Left renal cortex interstitium (tissue), 4 donors: Measurements from ENCODE around the gene CLCC1. TPM values are rescaled to one million over a fixed set of nuclear protein-coding genes. Genes with fewer than 3 reads are reported as not detected.
"Not testable (repeated sequence)": the region's sequence is repeated elsewhere in the genome, so short reads cannot be mapped to it uniquely, and the experiment has no call there.

Source experiments
- DNase-seq, 4 donors: peaks; one replicate each; pipeline ENCODE4 v3.0.0-alpha.2; 2013; ENCODE audit warnings: low read depth in 4 of 4, low spot score in 2 of 4, missing footprints in 1 of 4
- polyA plus RNA-seq, 4 donors: library from polyadenylated mRNA; unstranded; fragments of 120-200 nt; gene quantifications; one replicate each; pipeline ENCODE4 v1.2.1, GENCODE V29; 2013; ENCODE audit not compliant: insufficient read length in 4 of 4

Gene CLCC1, protein sequence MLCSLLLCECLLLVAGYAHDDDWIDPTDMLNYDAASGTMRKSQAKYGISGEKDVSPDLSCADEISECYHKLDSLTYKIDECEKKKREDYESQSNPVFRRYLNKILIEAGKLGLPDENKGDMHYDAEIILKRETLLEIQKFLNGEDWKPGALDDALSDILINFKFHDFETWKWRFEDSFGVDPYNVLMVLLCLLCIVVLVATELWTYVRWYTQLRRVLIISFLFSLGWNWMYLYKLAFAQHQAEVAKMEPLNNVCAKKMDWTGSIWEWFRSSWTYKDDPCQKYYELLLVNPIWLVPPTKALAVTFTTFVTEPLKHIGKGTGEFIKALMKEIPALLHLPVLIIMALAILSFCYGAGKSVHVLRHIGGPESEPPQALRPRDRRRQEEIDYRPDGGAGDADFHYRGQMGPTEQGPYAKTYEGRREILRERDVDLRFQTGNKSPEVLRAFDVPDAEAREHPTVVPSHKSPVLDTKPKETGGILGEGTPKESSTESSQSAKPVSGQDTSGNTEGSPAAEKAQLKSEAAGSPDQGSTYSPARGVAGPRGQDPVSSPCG
- 10 to 100 TPM; 33.3 to 42.1 (median 37.8) TPM for polyA plus RNA-seq

DNA sequence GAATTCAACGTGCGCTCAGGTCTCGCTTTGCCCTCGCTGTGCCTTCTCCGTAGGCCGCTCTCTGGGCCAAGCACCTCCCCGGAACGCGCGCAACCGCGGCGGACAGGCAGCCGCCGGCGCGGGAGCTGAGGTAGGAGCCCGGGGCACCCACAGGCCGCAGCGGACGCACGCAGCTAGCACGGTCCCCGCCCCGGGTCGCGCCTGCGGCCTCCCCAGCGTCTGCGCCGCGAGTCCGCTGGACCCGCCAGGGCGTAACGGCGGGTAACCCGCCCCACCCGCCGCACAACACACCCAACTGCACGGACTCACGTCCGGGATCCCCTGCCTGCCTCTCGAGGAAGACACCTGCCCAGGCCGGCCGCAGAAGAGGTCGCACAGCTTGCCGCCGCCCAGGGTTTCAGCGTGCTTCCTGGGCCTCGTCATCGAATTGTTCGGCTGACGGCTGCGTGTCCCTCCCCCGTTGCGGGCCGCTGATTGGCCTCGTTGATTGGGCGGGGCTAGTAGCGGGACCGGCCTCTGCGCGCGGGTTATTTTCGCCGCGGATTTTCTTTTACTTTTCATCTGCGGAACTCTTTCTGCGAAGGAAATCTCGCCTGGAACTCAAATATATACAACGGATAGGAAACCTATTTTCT lies at the start of gene CLCC1:
CLCC1 (minus strand) TSS at position 433 of the 635 bp plus-strand sequence. CDS start 13,047 bp downstream, outside the sequence.
- peak; percentile 76 to 89 (median 84) for DNase-seq

DNA sequence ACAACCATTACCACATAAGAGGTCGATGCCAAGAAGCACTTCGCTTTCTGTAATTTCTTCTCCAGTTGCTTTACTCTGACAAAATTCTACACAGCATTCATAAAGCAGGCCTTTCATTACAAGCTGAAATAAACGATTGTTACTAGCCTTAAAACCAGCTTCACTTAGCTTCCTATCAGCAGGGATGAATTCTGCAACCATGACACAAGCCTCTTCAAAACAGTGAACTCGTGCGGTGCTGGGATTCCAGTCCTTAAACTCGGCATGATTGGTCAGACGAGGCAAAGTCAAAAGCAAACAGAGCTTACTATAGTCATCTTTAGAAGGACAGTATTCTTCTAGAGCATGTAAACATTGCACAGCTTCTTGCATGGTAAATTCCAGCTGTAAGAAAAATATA lies 48.1 kb upstream of the CLCC1 start:
- no peak for DNase-seq

DNA sequence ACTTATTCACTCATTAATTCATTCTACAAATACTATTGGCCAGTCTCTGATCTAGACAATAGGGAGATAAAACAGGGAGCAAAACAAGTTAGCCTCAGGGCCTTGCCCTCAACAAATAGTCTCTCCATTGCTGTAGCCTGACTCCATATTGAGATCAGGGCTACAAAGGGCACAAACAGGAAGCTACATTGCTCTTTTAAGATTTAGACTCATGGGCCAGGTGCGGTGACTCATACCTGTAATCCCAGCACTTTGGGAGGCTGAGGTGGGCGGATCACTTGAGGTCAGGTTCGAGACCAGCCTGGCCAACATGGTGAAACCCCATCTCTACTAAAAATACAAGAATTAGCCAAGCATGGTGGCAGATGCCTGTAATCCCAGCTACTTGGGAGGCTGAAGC lies 33.3 kb upstream of the CLCC1 start:
- not testable (repeated sequence) for DNase-seq

DNA sequence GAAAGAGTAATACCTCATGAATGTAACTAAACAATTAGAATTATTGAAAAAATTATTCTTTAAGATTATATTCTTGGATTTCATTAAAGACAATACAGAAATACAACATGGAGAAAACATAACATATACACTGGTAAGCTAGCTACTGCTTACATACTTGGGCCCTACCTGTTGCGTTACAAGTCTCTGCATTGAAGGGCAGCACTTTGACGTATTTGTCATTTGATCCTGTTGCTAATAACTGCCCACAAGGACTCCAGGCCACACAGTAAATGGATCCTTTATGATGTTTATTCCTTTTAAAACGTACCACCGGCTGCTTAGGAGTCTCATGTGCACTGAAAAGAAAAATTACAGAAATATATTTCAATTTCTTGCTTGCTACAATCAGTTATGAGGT lies 19.8 kb upstream of the CLCC1 start:
- no peak for DNase-seq

DNA sequence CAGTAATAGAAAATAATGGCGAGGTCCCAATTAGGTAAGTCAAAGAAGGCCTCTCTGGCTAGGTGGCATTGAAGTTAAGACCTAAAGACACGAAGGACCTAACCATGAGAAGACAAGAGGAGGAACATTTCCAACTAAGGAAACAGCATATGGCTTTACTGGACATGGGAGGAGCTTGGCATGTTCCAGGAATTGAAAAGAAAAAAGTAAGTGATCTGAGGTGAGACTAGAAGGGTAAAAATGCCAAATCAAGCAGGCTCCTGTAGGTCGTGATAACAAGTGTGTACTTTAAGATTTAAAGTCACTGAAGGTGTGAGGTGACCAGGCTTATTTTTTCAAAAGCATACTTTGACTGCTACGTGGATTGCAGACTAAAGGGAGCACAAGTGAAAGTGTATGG lies 13.4 kb upstream of the CLCC1 start:
- no peak for DNase-seq

DNA sequence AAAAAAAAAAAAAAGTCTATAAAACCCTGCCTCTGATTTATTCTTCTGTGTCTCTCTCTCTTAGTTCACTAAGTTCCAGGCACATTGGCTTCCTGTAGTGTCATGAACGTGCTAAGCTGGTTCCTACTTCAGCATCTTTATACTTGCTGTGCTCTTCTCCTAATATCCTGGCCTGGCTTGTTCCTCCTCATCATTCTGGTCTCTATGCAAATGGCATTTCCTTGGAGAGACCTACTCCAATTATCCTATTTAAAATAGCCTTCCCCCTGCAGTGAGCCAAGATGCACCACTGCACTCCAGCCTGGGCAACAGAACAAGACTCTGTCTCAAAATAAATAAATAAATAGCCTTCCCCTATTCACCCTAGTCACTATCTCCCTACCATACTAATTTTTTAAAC lies 9.7 kb upstream of the CLCC1 start:
- DNase-seq, result no peak

DNA sequence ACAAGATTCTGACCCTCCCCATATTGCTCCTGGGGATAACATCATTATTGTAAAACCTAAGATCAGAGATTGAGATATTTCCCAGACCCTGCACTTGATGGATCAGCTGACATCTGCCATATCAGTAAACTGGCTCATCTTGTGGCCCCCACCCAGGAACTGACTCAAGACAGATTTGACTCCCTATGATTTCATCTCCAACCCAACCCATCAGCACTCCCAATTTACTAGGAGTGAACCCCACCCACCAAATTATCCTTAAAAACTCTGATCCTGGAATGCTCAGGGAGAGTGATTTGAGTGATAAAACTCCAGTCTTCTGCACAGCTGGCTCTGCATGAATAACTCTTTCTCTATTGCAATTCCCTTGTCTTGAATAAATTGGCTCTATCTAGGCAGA lies 6.1 kb upstream of the CLCC1 start:
- DNase-seq, result no peak

DNA sequence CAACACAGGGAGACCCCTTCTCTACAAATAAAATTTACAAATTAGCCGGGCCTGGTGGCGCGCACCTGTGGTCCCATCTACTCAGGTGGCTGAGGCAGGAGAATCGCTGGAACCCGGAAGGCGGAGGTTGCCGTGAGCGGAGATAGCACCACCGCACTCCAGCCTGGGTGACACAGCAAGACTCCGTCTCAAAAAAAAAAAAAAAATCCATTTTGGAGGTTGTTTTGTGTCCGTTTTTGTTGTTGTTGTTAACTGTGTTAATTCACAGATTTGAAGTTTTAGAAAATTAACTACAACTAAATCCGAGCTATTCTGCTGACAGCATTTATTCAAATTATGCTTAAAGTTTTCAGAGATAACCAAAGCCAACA lies 618 bp downstream of the CLCC1 start:
- DNase-seq, result no peak

DNA sequence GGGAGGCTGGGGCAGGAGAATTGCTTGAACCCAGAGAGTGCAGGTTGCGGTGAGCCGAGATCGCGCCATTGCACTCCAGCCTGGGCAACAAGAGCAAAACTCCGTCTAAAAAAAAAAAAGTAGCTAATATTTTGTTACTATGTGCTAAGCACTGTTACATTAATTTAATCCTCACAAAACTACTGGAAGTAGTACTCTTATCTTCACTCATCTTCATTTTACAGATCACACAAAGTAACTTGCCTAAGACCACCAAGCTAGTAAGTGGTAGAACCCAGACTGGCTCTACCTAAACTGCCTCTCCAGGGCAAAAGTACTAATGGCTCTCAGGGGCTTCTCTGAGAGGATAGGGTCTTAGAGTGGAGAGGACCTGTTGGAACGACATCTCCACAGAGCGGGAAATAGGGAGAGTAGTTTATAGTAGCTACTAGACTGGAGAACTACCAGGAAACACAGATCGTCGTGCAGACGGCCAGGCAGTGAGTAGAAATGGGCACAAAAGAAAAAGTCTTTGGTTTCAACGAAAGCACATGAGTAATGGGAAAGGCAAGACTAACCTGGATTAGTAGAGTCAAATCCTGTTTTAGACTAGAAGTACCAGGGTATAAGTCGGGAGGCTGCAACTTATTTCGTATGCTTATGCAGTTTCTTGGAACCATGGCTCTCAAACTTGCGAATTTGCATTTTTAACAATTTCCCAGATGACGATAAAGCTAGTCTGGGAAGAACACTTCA lies 1.4 kb downstream of the CLCC1 start:
- no peak for DNase-seq

DNA sequence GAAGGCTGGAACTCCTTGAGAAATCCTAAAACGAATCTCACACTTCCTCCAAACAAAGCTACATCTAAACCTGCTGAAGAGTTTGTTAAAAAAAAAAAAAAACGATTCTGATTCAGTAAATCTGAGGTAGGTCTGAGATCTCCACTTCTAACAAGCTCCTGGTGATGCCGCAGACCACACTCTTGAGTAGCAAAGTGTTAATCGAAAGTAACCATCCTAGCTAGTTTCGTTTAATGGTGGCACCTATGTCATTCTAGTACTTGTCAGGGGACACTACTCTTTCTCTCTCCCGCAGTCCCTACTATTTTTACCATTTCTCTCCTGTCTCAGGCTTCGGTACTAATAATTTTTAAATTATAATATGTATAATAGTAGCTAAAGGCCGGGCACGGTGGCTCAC lies 2.1 kb downstream of the CLCC1 start:
- DNase-seq, result no peak

DNA sequence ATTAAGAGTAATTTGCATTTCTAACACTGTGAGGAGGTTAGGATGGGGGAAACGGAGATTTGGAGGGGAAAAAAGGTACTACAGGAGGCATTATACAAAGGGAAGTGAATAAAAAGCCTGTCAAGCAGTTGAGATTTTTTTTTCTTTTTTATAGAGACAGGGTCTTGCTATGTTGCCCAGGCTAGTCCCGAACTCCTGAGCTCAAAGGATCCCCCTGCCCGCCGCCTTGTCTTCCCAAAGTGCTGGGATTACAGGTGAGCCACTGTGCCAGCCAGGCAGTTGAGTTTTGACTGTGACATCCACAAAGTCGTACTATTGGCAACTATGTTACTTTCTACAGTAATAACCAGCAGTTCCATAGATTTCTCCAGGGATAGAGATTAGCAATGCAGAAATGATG lies 2.6 kb downstream of the CLCC1 start:
- DNase-seq, result no peak

DNA sequence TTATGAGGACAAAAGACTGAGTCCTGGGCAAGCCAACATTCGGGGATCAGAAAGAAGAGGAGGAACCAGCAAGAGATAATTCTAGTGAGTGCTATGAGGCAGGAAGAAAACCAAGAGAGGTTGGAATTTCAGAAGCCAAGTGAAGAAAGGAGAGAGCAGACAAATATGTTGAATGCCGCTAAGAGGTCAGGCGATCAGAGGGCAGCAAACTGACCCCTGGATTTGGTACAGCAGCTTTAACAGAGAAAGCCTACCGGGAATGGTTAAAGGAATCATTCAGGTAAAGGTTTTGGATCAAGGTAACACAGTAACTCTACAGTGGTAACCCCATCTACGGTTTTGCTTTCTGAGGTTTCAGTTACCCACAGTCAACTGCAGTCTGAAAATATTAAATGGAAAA lies 5.4 kb downstream of the CLCC1 start:
- DNase-seq, result no peak

DNA sequence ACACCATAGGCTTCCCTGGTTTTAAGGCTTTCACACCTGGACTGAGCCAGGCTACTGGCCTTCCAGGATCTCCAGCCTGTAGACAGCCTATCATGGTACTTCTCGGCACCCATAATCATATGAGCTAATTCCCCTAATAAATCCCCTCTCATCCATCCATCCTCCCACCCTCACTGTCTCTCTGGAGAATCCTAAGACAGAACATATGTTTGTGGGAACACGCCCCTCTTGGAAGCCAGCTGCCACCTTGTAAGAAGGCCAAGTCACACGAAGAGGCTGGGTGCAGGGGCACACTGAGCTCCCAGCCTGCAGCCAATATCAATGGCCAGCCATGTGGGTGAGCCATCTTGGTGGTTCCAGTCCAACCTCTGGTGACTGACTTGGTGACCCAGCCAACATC lies 7.4 kb downstream of the CLCC1 start:
- DNase-seq, result no peak

DNA sequence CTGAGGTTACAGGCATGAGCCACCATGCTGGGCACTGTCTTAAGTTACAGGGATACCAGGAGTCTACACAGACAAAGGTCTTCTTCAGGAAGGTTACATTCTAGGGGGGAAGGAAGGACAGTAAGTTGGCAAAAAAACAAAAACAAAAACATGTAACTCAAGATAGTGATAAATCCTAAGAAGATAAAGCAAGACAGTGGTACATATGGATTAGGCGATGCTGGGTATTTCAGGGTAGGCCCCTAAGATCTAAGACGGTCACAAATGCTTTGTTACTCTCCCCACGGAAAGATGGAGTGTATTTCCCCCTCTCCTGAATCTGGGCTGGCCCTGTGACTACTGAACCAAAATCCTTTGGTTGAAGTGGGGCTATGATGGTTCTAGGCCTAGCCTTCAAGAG lies 8.2 kb downstream of the CLCC1 start:
- DNase-seq, result no peak

DNA sequence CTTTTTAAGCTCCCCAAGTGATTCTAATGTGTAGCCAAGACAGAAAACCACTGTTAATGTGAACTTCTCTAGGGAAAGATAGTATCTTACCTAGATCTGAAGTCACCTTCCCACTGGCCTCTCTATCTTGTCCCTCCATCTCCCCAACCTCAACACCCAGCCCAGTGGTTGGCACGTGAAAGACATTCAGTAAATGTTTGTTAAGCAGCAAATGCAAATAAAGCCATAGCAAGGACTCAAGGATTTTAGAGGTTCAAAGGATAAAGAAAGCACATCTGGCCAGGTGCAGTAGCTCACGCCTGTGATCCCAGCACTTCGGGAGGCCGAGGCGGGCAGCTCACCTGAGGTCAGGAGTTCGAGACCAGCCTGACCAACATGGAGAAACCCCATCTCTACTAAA lies 9.8 kb downstream of the CLCC1 start:
- DNase-seq, result no peak

DNA sequence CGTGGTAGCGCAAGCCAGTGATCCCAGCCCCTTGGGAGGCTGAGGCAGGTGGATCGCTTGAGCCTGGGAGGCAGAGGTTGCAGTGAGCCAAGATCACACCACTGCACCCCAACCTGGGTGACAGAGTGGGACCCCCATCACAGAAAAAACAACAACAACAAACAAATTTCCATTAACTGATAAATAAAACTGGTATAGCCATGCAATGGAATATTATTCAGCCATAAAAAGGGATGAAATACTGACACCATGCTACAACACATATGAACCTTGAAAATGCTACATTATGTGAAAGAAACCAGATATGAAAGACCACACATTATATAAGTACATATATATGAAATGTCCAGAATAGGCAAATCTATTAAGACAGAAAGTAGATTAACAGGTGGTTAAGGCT lies 12.0 kb downstream of the CLCC1 start:
- DNase-seq, result no peak

DNA sequence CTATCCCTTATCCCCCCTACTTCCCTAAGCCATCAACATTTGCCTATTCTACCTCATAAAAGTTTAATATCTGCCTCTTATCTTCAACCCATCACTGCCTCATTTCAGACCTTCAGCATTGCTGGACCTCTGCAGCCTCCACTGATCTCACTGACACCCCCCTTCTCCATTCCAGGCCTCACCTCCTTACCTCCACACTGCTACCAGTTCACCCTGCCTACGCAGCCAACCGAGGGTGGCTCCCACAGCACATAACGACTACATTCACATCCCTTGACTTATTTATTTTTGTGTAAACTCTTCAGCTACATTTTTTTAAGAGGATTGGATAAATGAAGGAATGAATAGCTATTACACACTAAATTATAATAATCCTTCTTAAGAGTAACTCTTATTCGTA lies 14.2 kb downstream of the CLCC1 start:
- no peak for DNase-seq

DNA sequence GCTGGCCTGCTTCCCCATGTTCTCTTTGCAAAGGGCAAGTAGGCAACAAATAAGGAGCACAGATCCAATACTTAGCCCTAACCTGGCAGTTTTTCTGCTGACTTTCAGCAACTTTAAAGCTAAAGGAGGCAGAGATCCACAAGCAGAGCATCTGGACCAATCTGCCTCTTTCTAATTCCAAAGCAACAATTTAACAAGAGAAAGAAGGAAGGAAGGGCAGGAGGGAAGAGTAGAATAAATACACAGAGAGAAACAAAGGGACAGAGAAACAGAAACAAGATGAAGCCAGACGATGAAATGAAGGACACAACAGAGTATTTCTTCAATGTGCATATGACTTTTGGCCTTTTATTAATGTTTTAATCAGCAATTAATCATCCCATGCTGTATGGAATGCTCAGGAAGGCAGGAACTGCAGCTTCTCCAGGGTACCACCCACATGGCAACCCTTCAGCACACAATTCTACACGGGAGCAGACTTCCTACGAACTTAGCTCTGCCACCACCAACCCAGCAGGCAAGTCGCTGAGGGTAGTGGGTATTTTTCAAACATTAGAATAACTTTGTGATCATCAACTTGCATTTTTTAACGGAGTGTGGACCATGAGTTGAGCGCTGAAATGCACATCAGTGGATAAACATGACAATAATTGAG lies 15.3 kb downstream of the CLCC1 start:
- DNase-seq, result no peak

DNA sequence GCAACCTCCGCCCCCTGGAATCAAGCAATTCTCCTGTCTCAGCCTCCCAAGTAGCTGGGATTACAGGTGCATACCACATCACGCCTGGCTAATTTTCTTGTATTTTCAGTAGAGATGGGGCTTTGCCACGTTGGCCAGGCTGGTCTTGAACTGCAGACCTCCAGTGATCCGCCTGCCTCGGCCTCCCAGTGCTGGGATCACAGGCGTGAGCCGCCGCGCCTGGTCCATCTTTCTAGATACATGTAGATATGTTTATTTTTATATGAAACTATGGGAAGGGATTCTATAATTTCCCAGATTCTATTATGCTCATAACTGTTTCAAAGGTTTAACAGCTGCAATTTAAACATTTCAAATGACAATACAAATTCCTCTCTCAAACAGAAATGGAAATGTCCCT lies 27.1 kb downstream of the CLCC1 start:
- DNase-seq, result no peak

DNA sequence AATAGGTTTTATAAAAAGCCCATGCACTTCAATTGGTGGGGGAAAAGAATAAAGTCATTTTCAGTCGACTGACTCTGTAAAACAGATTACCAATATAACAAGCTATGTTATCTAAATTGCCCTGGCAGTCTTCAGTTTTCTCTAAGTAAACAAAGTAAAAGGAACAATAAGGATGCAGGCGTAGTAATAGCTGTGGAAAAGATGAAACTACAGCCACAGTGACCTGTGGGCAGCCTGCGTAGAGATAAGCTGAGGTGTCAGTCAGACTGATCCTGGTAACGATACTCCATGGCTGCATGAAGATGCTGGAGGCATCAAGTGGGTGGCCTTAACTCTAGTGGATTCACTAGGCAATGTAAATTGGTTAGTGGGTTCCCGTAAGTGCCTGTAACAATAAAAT lies 29.3 kb downstream of the CLCC1 start:
- DNase-seq, result no peak

DNA sequence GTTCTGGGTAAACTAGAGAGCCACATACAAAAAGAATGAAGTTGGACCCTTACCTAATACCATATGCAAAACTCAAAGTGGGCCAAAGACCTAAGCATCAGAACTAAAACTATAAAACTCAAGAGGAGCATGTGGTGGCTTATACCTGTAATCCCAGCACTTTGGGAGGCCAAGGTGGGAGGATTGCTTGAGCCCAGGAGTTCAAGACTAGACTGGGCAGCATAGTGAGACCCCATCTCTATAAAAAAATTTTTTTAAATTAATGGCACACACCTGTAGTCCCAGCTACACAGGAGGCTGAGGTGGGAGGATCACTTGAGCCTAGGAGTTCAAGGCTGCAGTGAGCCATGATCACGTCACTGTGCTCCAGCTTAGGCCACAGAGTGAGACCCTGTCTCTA lies 35.7 kb downstream of the CLCC1 start:
- not testable (repeated sequence) for DNase-seq
